H1 (cell line): Measurements from ENCODE around the gene CEBPZ. TPM values are rescaled to one million over a fixed set of nuclear protein-coding genes. Genes with fewer than 3 reads are reported as not detected.

Experiments used
- ASH2L ChIP-seq: fragments of 200-600, 300-600 bp; sonication (generic); IDR thresholded peaks from one replicate; pipeline ENCODE4 v1.7.1; 2017; ENCODE audit warnings: low read length
- CHD7 ChIP-seq: fragments of 300-600 bp; sonication (generic); IDR thresholded peaks from 2 replicates; pipeline ENCODE4 v1.7.1; 2012; ENCODE audit warnings: low read length, moderate library complexity, mild to moderate bottlenecking, inconsistent platforms; ENCODE audit not compliant: insufficient replicate concordance
- E2F6 ChIP-seq: IDR thresholded peaks from 2 replicates; pipeline ENCODE4 v1.6.1; 2012; ENCODE audit warnings: inconsistent platforms
- JUN ChIP-seq: IDR thresholded peaks from 2 replicates; pipeline ENCODE4 v1.6.1; 2011; ENCODE audit warnings: low read depth, mild to moderate bottlenecking, improper control_type of control experiment, low read length
- MAX ChIP-seq: IDR thresholded peaks from 2 replicates; pipeline ENCODE4 v1.6.1; 2012; ENCODE audit warnings: inconsistent platforms
- RAD21 ChIP-seq, 2 experiments: IDR thresholded peaks in 1 of 2; conservative IDR thresholded peaks in 1 of 2; 2 replicates each; pipeline ENCODE4 v1.6.1; 2011; ENCODE audit warnings: low read depth in 2 of 2, low read length in 2 of 2, improper control_type of control experiment in 1 of 2, inconsistent platforms in 1 of 2, mild to moderate bottlenecking in 1 of 2, moderate library complexity in 1 of 2
- YY1 ChIP-seq: IDR thresholded peaks from 2 replicates; pipeline ENCODE4 v1.6.1; 2011; ENCODE audit warnings: low read depth, mild to moderate bottlenecking, low read length
- polyA plus RNA-seq, 7 experiments: library from polyadenylated mRNA; depleted of rRNA in 3 of 7; stranded (reverse) in 5 of 7; unstranded in 2 of 7; fragments of >200 nt in 5 of 7; fragments of 200-250 nt in 2 of 7; gene quantifications; 1 replicate in 5 of 7; 2 replicates in 1 of 7; 4 replicates in 1 of 7; pipeline versions ENCODE4 v1.2.1 to v1.2.3, GENCODE V29; 2011 to 2013; ENCODE audit warnings: missing spikeins in 2 of 7, mixed read lengths in 2 of 7
- total RNA-seq: library from RNA; stranded (reverse); fragmentation: NEBNext Ultra II Directional; extraction: Animal tissue kit (Norgen Biotek cat#: 25700); gene quantifications from 2 replicates; pipeline ENCODE4 v1.2.1, GENCODE V29; 2021
- TF ChIP-seq, protein P1 (sequence below), 3 experiments: IDR thresholded peaks; 1 replicate in 2 of 3; 2 replicates in 1 of 3; pipeline versions ENCODE4 v1.5.1 to v1.6.1; 2011; ENCODE audit warnings: low read length in 3 of 3, mild to moderate bottlenecking in 3 of 3, inconsistent platforms in 2 of 3, low read depth in 1 of 3, moderate library complexity in 1 of 3; ENCODE audit not compliant: insufficient read depth in 1 of 3; ENCODE audit errors: control extremely low read depth in 1 of 3

CEBPZ gene
- total and polyA plus RNA-seq, 2 of the 8 experiments (the other 6 are each of a cell fraction or from before 2014, with no cell fraction given): 19.1 to 201 TPM

DNA sequence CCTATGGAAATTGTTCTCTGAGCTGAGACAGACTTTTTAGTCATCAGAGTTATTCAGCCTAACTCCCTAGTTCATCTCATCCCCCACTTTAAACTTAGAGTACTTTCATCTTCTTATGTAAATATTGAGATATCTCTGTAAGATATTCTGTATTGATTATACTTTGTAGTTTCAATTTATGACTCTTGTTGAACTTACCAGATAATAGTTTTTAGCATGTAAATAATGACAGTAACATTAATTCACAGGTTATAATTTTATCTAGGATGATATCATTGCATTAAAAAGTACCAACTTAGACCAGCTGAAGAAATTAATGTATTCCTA is 59.8 kb downstream of the CEBPZ start (continued):
- TF ChIP-seq CHD7 (no peak), ASH2L (no peak), MAX (no peak), YY1 (no peak), JUN (no peak), E2F6 (no peak), RAD21 (IDR thresholded peaks at IDR 0.05 in 1 of 2, conservative IDR thresholded peaks at IDR 0.05 in 1 of 2; ENCODE audit: low read depth in 2 of 2, low read length in 2 of 2) (no peak)
- TF ChIP-seq, protein P1, sequence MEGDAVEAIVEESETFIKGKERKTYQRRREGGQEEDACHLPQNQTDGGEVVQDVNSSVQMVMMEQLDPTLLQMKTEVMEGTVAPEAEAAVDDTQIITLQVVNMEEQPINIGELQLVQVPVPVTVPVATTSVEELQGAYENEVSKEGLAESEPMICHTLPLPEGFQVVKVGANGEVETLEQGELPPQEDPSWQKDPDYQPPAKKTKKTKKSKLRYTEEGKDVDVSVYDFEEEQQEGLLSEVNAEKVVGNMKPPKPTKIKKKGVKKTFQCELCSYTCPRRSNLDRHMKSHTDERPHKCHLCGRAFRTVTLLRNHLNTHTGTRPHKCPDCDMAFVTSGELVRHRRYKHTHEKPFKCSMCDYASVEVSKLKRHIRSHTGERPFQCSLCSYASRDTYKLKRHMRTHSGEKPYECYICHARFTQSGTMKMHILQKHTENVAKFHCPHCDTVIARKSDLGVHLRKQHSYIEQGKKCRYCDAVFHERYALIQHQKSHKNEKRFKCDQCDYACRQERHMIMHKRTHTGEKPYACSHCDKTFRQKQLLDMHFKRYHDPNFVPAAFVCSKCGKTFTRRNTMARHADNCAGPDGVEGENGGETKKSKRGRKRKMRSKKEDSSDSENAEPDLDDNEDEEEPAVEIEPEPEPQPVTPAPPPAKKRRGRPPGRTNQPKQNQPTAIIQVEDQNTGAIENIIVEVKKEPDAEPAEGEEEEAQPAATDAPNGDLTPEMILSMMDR (IDR thresholded peaks at IDR 0.05; ENCODE audit: control extremely low read depth in 1 of 3, insufficient read depth in 1 of 3, low read depth in 1 of 3, low read length in 3 of 3): no peak
